ENCODE results near the gene CFLAR.

The CFLAR gene

DNA sequence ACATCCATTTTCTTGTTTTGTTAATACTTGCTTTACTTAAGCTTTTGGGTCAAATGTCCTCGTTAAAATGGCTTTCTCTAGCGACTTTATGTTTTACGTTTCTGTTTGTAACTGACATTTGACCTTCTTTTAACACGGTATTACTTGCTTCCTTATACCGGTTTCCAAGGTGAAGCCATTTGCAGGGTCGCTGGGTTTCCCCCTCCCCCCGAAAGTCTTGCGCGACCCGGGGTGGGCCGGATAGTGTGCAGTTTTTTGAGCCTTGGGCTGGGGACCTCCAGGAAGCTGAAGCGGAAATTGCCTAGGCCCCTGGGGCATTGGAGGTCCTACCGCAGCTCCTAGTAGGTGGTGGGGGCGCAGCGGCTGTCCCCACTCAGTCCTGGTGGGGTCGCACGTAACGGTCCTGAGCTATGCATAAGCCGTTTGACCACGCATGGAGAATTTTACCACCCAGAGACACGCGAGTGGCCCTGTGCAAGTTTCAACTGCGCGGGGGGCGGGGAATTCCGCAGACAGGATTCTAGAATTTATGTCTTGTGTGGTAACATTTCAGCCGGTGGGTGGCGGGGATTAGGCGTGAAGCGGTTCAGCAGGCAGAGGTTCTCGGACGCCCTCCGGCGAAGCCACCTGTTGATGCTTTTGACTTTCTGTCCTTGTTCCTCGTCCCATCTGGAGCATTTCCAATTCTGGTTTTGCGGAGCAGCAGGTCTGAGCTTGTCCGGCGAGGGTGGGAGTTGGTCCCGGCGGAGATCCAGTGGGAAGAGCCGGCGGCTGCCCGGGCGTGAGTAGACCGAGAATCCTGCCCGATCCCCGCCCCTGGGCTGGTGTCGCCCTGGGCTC, 2.4 kb downstream of the CFLAR start:
- no peak for TF ChIP-seq Cebpa-rat (IDR thresholded peaks at IDR 0.05)
- Histone ChIP-seq H3K9ac (peak overlapping the region; percentile 97), H3K4me1 (peaks cover 40% of the 10 kb centered on the region), H3K27me3 (no peaks in the 10 kb centered on the region), H3K36me3 (0 out of 2 replicates have a peak, but pooled peaks cover 7% of the 10 kb centered on the region), H4K20me1 (peaks cover 40% of the 10 kb centered on the region; the same call in 1 of the 2 replicates), H3K9me3 (no peaks in the 10 kb centered on the region), H3K27ac (peak overlapping the region; percentile 99), H3K4me3 (peak overlapping the region; percentile 80), H3K4me2 (peak overlapping the region; percentile 87)

DNA sequence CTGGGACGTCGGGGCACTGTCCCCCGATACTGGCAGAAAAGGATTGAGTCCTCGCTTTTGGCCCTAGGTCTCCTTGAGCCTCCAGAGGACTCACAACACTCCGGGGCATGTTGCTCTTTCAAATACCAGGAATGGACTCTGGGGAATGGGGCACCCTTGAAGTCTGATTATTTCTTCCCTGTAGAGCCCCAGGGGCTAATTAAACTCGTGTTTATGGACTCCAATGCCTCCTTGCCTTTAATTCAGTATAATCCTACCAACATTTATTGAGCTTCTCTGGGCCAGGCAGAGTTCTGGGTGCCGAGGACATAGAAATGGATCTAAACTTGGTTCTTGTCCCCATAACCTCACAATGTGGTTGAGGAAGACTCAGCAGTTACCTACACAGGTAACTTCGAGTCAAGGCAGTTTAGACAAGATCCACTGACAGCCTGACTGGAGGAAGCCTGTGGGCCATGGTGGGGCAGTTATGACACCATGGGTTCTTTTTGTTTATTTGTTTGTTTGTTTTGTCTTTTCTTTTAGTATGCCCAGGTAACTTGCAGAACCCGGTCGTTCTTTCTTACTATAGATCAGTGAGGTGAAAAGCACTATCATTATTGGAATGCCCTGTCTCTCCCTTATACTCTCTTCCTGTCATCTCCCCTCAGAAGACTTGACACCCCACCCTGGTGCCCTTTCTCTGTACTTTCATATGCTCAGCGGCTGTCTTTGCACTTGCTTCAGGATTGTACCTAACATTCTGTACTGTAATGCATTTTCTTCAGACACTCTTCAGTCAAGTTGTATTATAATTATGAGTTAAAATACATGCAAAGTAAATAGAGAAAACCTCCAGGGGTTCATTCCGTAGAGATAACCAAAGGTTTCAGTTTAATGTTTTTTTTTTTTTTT, 3.2 kb downstream of the CFLAR start:
- 0 out of 2 replicates have a peak, but pooled peaks cover 7% of the 10 kb centered on the region for H3K36me3 ChIP-seq
- no peaks in the 10 kb centered on the region for H3K27me3 ChIP-seq
- peak overlapping the region; percentile 97 for H3K9ac ChIP-seq
- peak overlapping the region; percentile 87 for H3K4me2 ChIP-seq
- no peak for TF ChIP-seq Cebpa-rat (IDR thresholded peaks at IDR 0.05)
- peak overlapping the region; percentile 99 for H3K27ac ChIP-seq
- H3K9me3 ChIP-seq = no peaks in the 10 kb centered on the region
- peaks cover 40% of the 10 kb centered on the region for H3K4me1 ChIP-seq
- peaks cover 49% of the 10 kb centered on the region; the same call in 1 of the 2 replicates for H4K20me1 ChIP-seq
- H3K4me3 ChIP-seq = peak overlapping the region; percentile 80

- H3K36me3 ChIP-seq = 0 out of 2 replicates have a peak, but pooled peaks cover 7% of the 10 kb centered on the region
- peaks cover 66% of the 10 kb centered on the region for H3K4me1 ChIP-seq
- no peaks in the 10 kb centered on the region for H3K9me3 ChIP-seq
- no peak overlapping the region for H3K4me2 ChIP-seq
- TF ChIP-seq Cebpa-rat (IDR thresholded peaks at IDR 0.05) = no peak
- H3K4me3 ChIP-seq = no peak overlapping the region
- peaks cover 79% of the 10 kb centered on the region; the same call in 1 of the 2 replicates for H4K20me1 ChIP-seq
- H3K9ac ChIP-seq = no peak overlapping the region
- no peaks in the 10 kb centered on the region for H3K27me3 ChIP-seq
- H3K27ac ChIP-seq = no peak overlapping the region
Observed at GRCh38 chr2:201122276-201122675, 6.3 kb downstream of the CFLAR start.

DNA sequence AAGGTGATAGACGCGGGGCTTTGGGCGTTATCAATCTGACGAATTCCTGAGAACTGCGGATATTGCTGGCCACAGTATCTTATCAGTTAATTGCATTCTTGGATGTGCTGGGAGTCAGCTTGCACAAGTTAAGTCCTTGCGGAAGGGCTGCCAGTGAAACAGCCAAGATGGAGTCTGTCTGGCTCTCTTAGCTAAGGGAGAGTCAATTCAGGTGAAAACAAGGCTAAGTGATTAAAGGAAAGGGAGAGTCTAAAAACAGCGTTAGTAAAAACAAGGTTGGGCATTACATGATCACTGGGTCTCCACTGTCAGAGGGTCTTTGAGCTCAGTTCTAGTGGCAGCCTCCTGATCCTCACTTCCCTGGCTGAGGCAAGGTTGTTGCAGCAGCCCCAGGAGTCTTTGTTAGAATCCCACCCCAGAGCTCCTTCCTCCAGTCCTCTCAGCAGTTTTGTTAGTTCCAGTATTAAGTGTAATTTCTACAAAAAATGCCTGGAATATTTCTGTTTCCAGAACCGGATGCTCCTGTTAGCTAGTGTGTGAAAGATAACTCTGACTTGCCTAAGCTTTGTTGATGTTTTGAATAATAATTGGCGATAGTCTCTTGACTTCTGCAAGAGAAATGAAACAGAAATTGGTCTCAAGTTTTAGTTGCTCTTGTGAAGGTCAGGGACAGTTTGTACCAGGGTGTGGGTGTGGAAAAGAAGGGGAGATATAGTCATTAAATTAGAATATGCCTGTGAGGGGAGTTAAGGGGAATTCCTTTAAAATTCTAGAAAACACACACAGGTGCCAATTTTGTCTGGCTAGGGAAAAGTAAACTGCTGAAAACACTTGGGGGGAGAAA, 10.6 kb downstream of the CFLAR start:
- Histone ChIP-seq H4K20me1 (peaks cover 73% of the 10 kb centered on the region; the same call in 1 of the 2 replicates), H3K27me3 (no peaks in the 10 kb centered on the region), H3K27ac (no peak overlapping the region), H3K4me1 (peaks cover 56% of the 10 kb centered on the region), H3K36me3 (0 out of 2 replicates have a peak, but pooled peaks cover 7% of the 10 kb centered on the region), H3K4me3 (no peak overlapping the region), H3K4me2 (peak overlapping the region; percentile 73), H3K9ac (no peak overlapping the region), H3K9me3 (no peaks in the 10 kb centered on the region)
- no peak for TF ChIP-seq Cebpa-rat (IDR thresholded peaks at IDR 0.05)

- Histone ChIP-seq H3K27ac (no peak overlapping the region), H3K4me3 (no peak overlapping the region), H3K4me2 (0 out of 2 replicates have a peak overlapping the region, but pooled peaks have one; percentile 73), H4K20me1 (peaks cover 67% of the 10 kb centered on the region; the same call in 1 of the 2 replicates), H3K27me3 (no peaks in the 10 kb centered on the region), H3K9me3 (no peaks in the 10 kb centered on the region), H3K9ac (no peak overlapping the region), H3K36me3 (peaks cover 7% of the 10 kb centered on the region; the same call in 1 of the 2 replicates), H3K4me1 (peaks cover 52% of the 10 kb centered on the region)
- TF ChIP-seq Cebpa-rat (IDR thresholded peaks at IDR 0.05) = no peak
Observed at GRCh38 chr2:201127152-201127511, 11.2 kb downstream of the CFLAR start.

DNA sequence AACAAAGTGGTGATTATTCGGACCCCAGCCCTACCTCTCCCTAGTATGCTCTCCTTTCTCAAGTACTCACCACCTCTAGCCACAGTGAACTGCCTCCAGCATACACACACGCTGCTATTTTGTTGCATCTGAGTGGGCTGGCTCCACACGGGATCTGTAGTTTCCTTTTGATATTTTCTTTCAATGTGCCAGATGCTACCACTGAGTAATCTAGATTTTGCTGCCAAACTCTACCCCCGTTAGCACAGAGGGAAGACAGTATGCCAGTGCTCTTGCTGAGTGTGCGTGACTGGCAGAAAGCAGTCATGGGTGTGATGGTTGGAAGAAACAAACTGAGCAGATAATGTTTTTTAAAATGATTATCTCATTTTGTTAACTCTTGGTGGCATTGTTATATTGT, 11.6 kb downstream of the CFLAR start:
- no peak overlapping the region for H3K9ac ChIP-seq
- H3K27me3 ChIP-seq = no peaks in the 10 kb centered on the region
- no peaks in the 10 kb centered on the region for H3K9me3 ChIP-seq
- H3K4me3 ChIP-seq = no peak overlapping the region
- H3K4me1 ChIP-seq = peaks cover 54% of the 10 kb centered on the region
- H3K36me3 ChIP-seq = peaks cover 8% of the 10 kb centered on the region; the same call in 1 of the 2 replicates
- 0 out of 2 replicates have a peak overlapping the region, but pooled peaks have one; percentile 4 for H3K4me2 ChIP-seq
- TF ChIP-seq Cebpa-rat (IDR thresholded peaks at IDR 0.05) = no peak
- peaks cover 62% of the 10 kb centered on the region; the same call in 1 of the 2 replicates for H4K20me1 ChIP-seq
- no peak overlapping the region for H3K27ac ChIP-seq

DNA sequence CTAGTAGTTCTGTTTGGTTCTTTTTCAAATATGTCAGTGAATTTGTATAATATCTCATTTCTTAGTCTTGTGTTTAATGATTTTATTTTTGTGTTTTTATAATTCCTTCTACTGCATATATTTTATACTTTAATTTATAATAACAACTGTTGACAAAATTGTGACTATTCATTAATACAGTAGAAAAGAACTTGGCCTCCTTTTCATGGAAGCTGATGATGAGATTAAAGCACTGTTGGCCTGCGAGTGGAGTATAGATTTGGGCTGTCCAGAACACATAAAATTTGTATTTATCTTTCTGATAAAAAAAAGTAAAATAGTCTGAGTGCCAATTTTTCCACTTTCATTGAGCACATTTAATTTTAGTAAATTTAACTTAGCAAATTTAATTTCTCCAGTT, 12.1 kb downstream of the CFLAR start:
- no peak overlapping the region for H3K9ac ChIP-seq
- H3K27ac ChIP-seq = no peak overlapping the region
- no peaks in the 10 kb centered on the region for H3K9me3 ChIP-seq
- H3K4me2 ChIP-seq = no peak overlapping the region
- no peak overlapping the region for H3K4me3 ChIP-seq
- no peak for TF ChIP-seq Cebpa-rat (IDR thresholded peaks at IDR 0.05)
- H3K36me3 ChIP-seq = peaks cover 9% of the 10 kb centered on the region; the same call in 1 of the 2 replicates
- peaks cover 54% of the 10 kb centered on the region for H3K4me1 ChIP-seq
- no peaks in the 10 kb centered on the region for H3K27me3 ChIP-seq
- H4K20me1 ChIP-seq = peaks cover 58% of the 10 kb centered on the region; the same call in 1 of the 2 replicates

DNA sequence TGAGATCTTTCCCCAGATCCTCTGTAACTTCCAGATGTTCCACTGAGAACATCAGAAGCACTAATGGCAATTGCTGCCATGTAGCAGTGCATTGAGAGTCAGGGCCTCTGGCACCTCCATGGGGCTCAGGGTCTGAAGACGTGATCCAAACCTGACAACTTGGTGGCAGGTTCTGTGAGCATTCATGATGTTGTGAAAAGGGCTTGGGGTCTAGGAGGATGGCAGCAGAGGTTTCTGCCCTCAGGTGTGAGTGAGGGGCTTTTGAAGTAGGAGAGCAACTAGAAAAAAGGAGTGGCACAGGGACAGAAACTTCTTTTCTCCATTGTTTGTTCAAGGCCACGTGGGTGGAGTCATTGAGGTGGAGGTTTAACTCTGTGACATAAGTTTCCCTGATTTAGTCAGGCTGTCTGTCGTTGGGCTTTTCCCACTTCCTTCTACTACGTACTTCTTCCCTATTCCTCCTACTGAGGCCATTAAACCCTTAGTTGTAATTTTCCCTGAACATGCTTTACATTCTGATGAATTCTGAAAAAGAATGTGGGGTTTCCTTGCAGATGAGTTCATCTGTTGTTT, 13.1 kb downstream of the CFLAR start:
- no peaks in the 10 kb centered on the region for H3K9me3 ChIP-seq
- peaks cover 15% of the 10 kb centered on the region for H3K36me3 ChIP-seq
- H3K4me2 ChIP-seq = 0 out of 2 replicates have a peak overlapping the region, but pooled peaks have one; percentile 10
- peaks cover 54% of the 10 kb centered on the region for H3K4me1 ChIP-seq
- peaks cover 48% of the 10 kb centered on the region; the same call in 1 of the 2 replicates for H4K20me1 ChIP-seq
- TF ChIP-seq Cebpa-rat (IDR thresholded peaks at IDR 0.05) = no peak
- H3K27ac ChIP-seq = no peak overlapping the region
- H3K9ac ChIP-seq = no peak overlapping the region
- no peaks in the 10 kb centered on the region for H3K27me3 ChIP-seq
- H3K4me3 ChIP-seq = no peak overlapping the region

All from BLaER1 (cell line).